Brain pericyte (primary cell): ENCODE data around the gene THSD4.
"Not testable (repeated sequence)": the region's sequence is repeated elsewhere in the genome, so short reads cannot be mapped to it uniquely, and the experiment has no call there.

ENCODE experiments used
- DNase-seq: peaks from one replicate; pipeline ENCODE4 v3.0.0-alpha.2; 2012; ENCODE audit warnings: low read depth, low spot score

Gene THSD4

GRCh38 chr15:71187078-71187477 is 71.8 kb downstream of the THSD4 start:
- no peak for DNase-seq

DNA sequence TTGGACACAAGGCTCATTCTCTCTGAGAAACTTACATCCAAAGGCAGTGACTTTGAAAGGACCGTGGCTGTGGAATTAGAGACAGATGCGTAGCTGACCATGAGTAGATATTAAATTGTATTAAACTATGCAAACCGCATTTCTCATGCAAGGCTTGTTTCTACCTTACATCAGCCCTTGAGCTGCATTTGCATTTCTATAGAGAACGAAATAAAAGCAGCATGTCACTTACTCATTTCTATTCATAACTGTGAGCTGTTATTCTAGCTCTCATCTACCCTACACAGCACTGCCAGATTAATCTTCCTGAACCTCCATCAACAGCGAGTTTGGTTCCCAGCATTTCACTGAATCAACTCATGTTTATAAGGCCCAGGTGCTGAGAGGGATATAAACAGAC is 72.3 kb downstream of the THSD4 start:
- DNase-seq, result no peak

DNA sequence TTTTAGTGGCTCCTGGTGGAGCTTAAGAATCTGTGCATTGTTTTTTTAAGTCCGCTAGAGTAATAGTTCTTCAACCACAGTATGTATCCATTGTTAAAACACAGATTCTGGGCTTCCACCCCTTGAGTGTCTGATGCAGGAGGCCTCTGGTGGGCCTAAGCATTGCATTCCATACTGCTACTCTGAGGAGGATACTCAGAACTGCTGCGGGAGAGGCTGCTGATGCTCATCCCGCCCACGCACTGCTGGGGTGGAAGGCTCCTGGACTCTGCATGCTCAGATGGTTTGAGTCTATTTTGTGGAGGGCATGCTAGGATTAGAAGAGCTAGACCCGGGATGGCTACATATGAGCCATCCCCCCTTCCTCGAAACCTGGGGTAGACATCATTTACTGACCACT is 74.4 kb downstream of the THSD4 start:
- DNase-seq, result no peak

GRCh38 chr15:71191296-71191695 is 76.0 kb downstream of the THSD4 start:
- DNase-seq, result no peak

DNA sequence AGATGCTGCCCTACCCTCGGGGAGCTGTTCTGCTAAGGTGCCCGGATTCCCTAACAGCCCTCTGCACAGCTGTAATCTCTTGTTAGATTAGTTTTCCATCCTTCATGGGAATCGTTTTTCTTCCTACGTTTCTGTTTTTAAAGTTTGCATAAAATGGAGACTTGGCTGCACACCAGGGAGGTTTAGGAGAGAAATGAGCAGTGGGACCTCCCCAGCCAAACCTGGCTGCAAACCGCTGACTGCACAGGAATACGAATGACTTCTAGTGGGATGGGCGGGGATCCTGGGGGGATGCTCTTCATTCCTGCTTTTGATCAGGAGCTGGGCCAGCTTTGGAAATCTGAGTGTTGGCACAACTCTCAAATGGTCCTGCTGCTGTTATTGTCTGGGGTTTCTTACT is 77.5 kb downstream of the THSD4 start:
- no peak for DNase-seq

DNA sequence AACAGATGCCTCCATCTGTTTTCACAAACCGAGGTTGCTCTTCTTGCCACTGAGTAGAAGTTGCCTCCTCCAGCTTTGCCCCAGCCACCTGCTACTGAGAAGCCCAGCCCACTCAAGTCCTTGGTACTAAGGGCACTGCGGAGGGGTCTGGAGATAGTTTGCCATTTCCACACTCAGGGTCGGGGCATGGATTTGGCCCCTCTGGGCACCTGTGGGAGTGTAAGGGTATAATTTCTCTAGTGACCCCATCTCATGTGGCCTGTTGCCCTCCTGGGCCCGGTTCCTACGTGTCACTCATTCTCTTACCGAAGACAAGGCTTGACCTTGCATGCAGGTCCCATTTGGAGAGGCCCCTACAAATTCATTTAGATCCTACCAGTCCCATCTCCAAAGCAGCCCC is 79.0 kb downstream of the THSD4 start:
- no peak for DNase-seq

GRCh38 chr15:71195242-71195641 is 80.0 kb downstream of the THSD4 start:
- DNase-seq, result no peak

DNA sequence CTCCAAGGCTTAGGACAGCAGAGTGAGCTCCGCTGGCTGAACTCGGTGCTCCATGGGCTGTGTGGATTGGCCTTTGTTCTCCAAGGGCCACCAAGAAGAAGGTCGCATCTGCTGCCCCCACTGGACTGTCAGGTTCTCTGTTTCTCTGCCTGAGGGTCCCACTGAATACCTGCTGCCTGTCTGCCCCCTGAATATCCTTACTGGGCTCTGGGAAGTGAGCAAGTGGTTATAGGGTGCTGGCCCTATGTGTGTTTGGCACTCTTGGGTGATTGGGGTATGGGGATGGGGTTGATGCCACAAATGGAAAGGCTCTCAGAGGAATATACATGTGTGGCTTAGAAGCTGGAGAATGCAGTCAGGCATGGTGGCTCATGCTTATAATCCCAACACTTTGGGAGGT is 82.3 kb downstream of the THSD4 start:
- no peak for DNase-seq

- no peak for DNase-seq
Observed at GRCh38 chr15:71198846-71199245, 83.6 kb downstream of the THSD4 start.

- DNase-seq, result no peak
Observed at GRCh38 chr15:71199384-71200351, 84.4 kb downstream of the THSD4 start.

- no peak for DNase-seq
Observed at GRCh38 chr15:71201477-71201876, 86.2 kb downstream of the THSD4 start.

GRCh38 chr15:71202712-71203111 is 87.4 kb downstream of the THSD4 start:
- no peak for DNase-seq

DNA sequence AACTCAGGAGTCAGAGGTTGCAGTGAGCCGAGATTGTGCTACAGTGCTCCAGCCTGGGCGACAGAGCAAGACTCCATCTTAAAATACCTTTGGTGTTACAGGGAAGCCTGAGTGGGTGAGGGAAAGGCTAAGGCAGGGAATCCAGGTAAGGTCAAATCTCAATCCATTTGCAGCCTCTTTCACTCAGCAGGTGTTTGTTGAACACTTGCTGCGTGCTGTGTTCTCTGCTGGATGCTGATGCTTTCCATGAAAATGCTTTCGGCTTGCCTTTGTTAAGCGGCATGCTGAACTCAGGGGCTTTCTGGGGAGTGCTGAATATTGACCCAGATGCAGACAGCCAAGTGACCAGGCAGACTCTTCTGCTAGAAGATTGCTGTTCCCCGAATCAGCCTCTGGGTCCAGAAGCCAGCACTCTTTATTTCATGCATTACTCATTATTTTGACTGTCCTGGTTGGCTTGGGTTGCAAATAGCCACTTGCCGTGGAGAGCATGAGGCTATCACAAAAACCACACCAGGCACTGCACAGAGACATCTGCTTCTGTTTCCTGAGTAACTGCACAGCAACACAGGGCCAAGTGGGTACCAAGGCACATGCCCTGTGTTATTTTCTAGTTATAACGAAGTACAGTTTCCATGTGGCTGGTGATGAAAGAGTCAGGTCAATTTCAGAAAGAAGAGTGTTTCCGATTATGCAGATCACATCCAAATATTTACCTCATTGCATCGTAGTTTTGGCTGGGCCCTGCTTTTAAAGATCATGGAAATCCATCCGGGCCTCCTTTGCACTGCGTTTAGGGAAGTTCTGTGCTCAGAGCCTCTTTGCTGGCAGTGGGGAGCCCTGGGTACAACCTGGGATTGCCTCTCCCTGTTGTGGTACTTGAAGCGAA is 88.6 kb downstream of the THSD4 start:
- DNase-seq, result no peak

- DNase-seq, result no peak
Observed at GRCh38 chr15:71207141-71207540, 91.9 kb downstream of the THSD4 start.

DNA sequence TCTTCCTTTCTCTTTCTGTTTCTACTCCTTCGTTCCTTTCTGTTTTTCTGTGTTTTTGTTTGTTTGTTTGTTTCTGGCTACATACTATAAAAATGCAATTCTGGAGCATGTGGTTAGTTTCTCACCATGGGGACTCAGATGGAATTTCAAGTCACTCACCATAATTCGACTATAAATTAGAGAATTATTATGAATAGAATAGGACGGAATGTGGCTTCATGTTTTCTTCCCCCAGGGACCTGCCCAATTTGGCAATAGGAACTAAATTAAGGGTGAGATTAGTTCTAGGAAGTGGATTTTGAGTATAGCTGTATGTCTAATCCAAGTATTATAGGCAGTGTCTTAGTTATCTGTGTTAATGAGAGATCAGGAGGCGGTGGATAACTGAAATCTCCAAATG is 96.9 kb downstream of the THSD4 start:
- no peak for DNase-seq

- not testable (repeated sequence) for DNase-seq
Observed at GRCh38 chr15:71213943-71214342, 98.7 kb downstream of the THSD4 start.

GRCh38 chr15:71215126-71215894 is 100.0 kb downstream of the THSD4 start:
- DNase-seq, result no peak

DNA sequence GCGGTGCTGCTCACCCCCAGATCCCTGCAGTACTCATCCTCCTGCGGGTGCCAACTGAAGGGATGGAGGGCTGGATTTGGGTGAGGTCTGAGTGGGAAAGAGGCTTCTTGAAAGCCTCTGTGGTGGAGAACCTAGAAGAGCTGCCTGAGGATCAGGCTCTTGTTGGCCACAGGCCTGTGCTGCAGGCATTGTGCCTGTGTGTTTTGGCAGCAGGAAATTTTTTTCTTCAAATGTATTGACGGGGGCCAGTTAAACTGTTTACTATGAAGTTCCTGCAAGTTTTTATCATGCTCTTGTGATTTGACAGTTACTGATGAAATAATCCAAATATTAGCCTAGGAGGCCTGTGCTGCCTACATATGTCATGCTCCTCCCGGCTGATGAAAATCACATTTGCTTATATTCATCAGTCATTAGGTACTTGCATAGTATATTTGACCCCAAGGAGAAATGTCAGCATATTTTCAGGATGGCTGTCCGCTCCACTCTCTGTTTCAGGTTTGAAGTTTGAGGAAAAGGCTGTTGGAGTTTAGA is 103.1 kb downstream of the THSD4 start:
- DNase-seq, result no peak

- DNase-seq, result no peak
Observed at GRCh38 chr15:71219101-71219500, 103.8 kb downstream of the THSD4 start.

GRCh38 chr15:71219645-71220044 is 104.4 kb downstream of the THSD4 start:
- DNase-seq, result no peak

DNA sequence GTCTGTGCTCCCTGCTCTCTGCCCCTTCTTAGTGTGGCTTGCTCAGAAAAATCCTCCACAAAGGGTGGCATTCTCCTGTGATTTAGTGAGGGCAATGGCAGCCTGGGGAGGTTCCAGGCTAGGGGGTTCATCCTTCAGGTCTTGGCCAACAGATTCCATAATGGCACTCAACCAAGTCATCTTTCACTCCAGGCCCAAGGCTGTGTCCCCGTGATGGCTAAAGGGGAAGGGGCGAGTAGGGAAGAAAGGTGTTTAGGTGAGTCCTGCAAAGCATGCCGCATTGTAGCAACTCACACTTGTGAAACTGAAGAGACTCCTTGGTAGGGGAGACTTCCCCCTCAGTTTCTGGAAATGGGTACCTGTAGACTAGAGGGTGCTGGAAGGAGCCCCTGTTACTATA is 105.6 kb downstream of the THSD4 start:
- no peak for DNase-seq
